Hepatocyte (in vitro differentiated cells): ENCODE data around the gene STX12.

Experiments
- EZH2 ChIP-seq: fragments of 200-600 bp; sonication (generic); IDR thresholded peaks from 2 replicates; pipeline ENCODE4 v1.6.1; 2016; ENCODE audit warnings: antibody characterized with exemption, mild to moderate bottlenecking, borderline replicate concordance
- TF ChIP-seq, protein P1 (sequence below): fragments of 200-600 bp; sonication (generic); IDR thresholded peaks from 2 replicates; pipeline ENCODE4 v1.5.1; 2016; ENCODE audit warnings: antibody characterized with exemption, mild to moderate bottlenecking; ENCODE audit not compliant: poor library complexity

DNA sequence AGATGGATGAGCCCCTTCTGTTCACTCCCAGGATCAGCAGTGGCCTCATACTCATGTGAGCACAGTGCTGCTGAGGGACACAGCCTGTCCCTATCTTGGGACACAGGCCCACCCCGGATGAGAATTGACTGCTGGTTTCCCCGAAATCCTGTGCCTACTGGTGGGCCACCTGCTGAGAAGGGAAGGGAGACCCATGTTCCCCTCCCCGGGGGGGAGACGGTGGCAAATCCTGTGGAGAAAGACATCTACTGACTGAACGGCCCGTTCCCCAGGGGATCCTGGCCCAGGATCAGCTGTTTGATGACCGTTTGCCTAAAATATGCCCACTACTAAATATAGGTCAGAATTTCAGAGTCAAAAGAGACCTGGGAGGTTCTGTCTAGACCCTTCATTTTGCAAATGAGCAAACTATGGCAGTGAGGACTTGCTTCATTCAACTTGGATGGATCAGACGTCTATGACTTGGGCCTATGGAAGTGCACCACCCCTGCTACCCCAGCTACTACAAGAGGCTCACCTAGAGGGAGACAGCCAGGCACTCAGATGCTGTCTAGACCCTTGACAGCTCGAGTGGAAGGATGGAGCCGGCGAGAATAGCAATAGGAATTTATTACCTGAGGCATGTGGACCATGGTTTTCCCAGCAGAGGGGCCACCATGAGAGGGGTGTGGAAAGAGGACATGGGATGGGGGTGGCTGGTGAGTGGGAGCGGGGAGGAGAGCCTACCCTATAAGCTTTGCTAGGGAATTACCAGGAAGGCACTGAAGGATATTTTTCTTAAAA lies 83.7 kb downstream of the STX12 start:
- TF ChIP-seq, protein P1, sequence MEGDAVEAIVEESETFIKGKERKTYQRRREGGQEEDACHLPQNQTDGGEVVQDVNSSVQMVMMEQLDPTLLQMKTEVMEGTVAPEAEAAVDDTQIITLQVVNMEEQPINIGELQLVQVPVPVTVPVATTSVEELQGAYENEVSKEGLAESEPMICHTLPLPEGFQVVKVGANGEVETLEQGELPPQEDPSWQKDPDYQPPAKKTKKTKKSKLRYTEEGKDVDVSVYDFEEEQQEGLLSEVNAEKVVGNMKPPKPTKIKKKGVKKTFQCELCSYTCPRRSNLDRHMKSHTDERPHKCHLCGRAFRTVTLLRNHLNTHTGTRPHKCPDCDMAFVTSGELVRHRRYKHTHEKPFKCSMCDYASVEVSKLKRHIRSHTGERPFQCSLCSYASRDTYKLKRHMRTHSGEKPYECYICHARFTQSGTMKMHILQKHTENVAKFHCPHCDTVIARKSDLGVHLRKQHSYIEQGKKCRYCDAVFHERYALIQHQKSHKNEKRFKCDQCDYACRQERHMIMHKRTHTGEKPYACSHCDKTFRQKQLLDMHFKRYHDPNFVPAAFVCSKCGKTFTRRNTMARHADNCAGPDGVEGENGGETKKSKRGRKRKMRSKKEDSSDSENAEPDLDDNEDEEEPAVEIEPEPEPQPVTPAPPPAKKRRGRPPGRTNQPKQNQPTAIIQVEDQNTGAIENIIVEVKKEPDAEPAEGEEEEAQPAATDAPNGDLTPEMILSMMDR: no peak
- TF ChIP-seq EZH2: no peak
